Measurements from ENCODE around the gene BAZ2B. TPM values are rescaled to one million over a fixed set of nuclear protein-coding genes. Genes with fewer than 3 reads are reported as not detected.

The BAZ2B gene
- total and polyA plus RNA-seq, 2 of the 13 experiments (the other 11 are each of a cell fraction or from before 2014, with no cell fraction given), result 14.0 to 15.1 TPM

GRCh38 chr2:159286709-159287441, 329.5 kb downstream of the BAZ2B start (continued):
- TF ChIP-seq USF2 (IDR thresholded peaks at IDR 0.05; ENCODE audit: low read depth, low read length), result no peak
- 0 out of 2 replicates have a peak, but pooled peaks have one; percentile 33 for TF ChIP-seq USF2 (CRISPR knock-in tag; IDR thresholded peaks at IDR 0.05; ENCODE audit: borderline replicate concordance)
- TF ChIP-seq MNT (IDR thresholded peaks at IDR 0.05), result no peak
- TF ChIP-seq ZNF605 (CRISPR knock-in tag; IDR thresholded peaks at IDR 0.05), result peak; percentile 85
- no peak for TF ChIP-seq ZNF18 (CRISPR knock-in tag; IDR thresholded peaks at IDR 0.05; ENCODE audit: insufficient replicate concordance)
- peak; percentile 91 for TF ChIP-seq ZFX (CRISPR knock-in tag; IDR thresholded peaks at IDR 0.05; ENCODE audit: low read depth)
- peak in 1 of 2 experiments; percentile 8; a peak in 1 of 4 replicates for TF ChIP-seq EP300 (IDR thresholded peaks at IDR 0.05; ENCODE audit: low read depth in 2 of 2, low read length in 2 of 2)
- TF ChIP-seq EP300 (CRISPR knock-in tag; IDR thresholded peaks at IDR 0.05; ENCODE audit: borderline replicate concordance), result no peak
- peak; percentile 64 for TF ChIP-seq MXD3 (CRISPR knock-in tag; IDR thresholded peaks at IDR 0.05)
- TF ChIP-seq IRF1 (CRISPR knock-in tag; IDR thresholded peaks at IDR 0.05; ENCODE audit: low read depth), result no peak
- TF ChIP-seq GATAD1 (CRISPR knock-in tag; IDR thresholded peaks at IDR 0.05), result peak; percentile 23; the same call in 1 of the 2 replicates
- TF ChIP-seq ZNF253 (CRISPR knock-in tag; IDR thresholded peaks at IDR 0.05; ENCODE audit: borderline replicate concordance), result no peak
- TF ChIP-seq PCBP2 (optimal IDR thresholded peaks at IDR 0.05; ENCODE audit: low read depth, low read length, poor library complexity, severe bottlenecking), result no peak
- TF ChIP-seq THYN1 (CRISPR knock-in tag; IDR thresholded peaks at IDR 0.05; ENCODE audit: borderline replicate concordance, low read depth), result 0 out of 2 replicates have a peak, but pooled peaks have one; percentile 62
- TF ChIP-seq GLMP (CRISPR knock-in tag; IDR thresholded peaks at IDR 0.05; ENCODE audit: borderline replicate concordance), result no peak
- no peak; the same call in 1 of the 2 replicates for TF ChIP-seq ZNF800 (CRISPR knock-in tag; IDR thresholded peaks at IDR 0.05)
- no peak for TF ChIP-seq SAFB2 (CRISPR knock-in tag; IDR thresholded peaks at IDR 0.05; ENCODE audit: borderline replicate concordance, low read depth)
